Measurements from ENCODE around the gene GAST.

Gene GAST

GRCh38 chr17:41763327-41763726 lies 51.2 kb downstream of the GAST start:
- no peaks in the 10 kb centered on the region for H3K27me3 Mint-ChIP-seq (ENCODE audit: low read depth)
- H3K36me3 Mint-ChIP-seq (ENCODE audit: low read depth) = no peaks in the 10 kb centered on the region
- no peaks in the 10 kb centered on the region for H3K4me1 Mint-ChIP-seq (ENCODE audit: low read depth)
- no peak overlapping the region for H3K27ac Mint-ChIP-seq
- H3K4me3 Mint-ChIP-seq = no peak overlapping the region
- H3K9me3 Mint-ChIP-seq = no peaks in the 10 kb centered on the region

Data from T-helper 1 cell treated with Interleukin-12 subunit alpha and Interleukin-12 subunit beta and Interleukin-4 antibody, amounts not matched to agents 30 μg/mL and 1 μg/mL, for 36 hours (primary cell).